ENCODE data around the gene DSP. TPM values are rescaled to one million over a fixed set of nuclear protein-coding genes. Genes with fewer than 3 reads are reported as not detected.

The DSP gene, protein sequence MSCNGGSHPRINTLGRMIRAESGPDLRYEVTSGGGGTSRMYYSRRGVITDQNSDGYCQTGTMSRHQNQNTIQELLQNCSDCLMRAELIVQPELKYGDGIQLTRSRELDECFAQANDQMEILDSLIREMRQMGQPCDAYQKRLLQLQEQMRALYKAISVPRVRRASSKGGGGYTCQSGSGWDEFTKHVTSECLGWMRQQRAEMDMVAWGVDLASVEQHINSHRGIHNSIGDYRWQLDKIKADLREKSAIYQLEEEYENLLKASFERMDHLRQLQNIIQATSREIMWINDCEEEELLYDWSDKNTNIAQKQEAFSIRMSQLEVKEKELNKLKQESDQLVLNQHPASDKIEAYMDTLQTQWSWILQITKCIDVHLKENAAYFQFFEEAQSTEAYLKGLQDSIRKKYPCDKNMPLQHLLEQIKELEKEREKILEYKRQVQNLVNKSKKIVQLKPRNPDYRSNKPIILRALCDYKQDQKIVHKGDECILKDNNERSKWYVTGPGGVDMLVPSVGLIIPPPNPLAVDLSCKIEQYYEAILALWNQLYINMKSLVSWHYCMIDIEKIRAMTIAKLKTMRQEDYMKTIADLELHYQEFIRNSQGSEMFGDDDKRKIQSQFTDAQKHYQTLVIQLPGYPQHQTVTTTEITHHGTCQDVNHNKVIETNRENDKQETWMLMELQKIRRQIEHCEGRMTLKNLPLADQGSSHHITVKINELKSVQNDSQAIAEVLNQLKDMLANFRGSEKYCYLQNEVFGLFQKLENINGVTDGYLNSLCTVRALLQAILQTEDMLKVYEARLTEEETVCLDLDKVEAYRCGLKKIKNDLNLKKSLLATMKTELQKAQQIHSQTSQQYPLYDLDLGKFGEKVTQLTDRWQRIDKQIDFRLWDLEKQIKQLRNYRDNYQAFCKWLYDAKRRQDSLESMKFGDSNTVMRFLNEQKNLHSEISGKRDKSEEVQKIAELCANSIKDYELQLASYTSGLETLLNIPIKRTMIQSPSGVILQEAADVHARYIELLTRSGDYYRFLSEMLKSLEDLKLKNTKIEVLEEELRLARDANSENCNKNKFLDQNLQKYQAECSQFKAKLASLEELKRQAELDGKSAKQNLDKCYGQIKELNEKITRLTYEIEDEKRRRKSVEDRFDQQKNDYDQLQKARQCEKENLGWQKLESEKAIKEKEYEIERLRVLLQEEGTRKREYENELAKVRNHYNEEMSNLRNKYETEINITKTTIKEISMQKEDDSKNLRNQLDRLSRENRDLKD (N-terminal part only)
- total RNA-seq (96.2 TPM), polyA plus RNA-seq (ENCODE audit: insufficient read depth, low read depth, low replicate concordance) (14.7 TPM)
- long read RNA-seq, donor 1, full-length matches to known transcripts, result 1 of 30 reads
- long read RNA-seq, donor 1, partial matches to known transcripts, result 29 of 30 reads
- long read RNA-seq, donor 1, other reads (novel, unspliced or antisense), result 0 of 30 reads
- long read RNA-seq, donor 2, partial matches to known transcripts, result 40 of 40 reads
- long read RNA-seq, donor 2, other reads (novel, unspliced or antisense), result 0 of 40 reads
- long read RNA-seq, donor 3, partial matches to known transcripts, result 63 of 63 reads
- long read RNA-seq, donor 3, other reads (novel, unspliced or antisense), result 0 of 63 reads
- long read RNA-seq, donor 4, partial matches to known transcripts, result 9 of 14 reads
- long read RNA-seq, donor 4, other reads (novel, unspliced or antisense), result 5 of 14 reads
- long read RNA-seq, donor 5, result 0 reads
- long read RNA-seq, donor 6, partial matches to known transcripts, result 6 of 6 reads
- long read RNA-seq, donor 6, other reads (novel, unspliced or antisense), result 0 of 6 reads
- long read RNA-seq, donor 7, full-length matches to known transcripts, result 21 of 111 reads
- long read RNA-seq, donor 7, partial matches to known transcripts, result 70 of 111 reads
- long read RNA-seq, donor 7, other reads (novel, unspliced or antisense), result 20 of 111 reads
- long read RNA-seq, donor 8, partial matches to known transcripts, result 13 of 13 reads
- long read RNA-seq, donor 8, other reads (novel, unspliced or antisense), result 0 of 13 reads
- long read RNA-seq, donor 9, partial matches to known transcripts, result 8 of 9 reads
- long read RNA-seq, donor 9, other reads (novel, unspliced or antisense), result 0 of 9 reads
- long read RNA-seq, donor 10, partial matches to known transcripts, result 36 of 36 reads
- long read RNA-seq, donor 10, other reads (novel, unspliced or antisense), result 0 of 36 reads

DNA sequence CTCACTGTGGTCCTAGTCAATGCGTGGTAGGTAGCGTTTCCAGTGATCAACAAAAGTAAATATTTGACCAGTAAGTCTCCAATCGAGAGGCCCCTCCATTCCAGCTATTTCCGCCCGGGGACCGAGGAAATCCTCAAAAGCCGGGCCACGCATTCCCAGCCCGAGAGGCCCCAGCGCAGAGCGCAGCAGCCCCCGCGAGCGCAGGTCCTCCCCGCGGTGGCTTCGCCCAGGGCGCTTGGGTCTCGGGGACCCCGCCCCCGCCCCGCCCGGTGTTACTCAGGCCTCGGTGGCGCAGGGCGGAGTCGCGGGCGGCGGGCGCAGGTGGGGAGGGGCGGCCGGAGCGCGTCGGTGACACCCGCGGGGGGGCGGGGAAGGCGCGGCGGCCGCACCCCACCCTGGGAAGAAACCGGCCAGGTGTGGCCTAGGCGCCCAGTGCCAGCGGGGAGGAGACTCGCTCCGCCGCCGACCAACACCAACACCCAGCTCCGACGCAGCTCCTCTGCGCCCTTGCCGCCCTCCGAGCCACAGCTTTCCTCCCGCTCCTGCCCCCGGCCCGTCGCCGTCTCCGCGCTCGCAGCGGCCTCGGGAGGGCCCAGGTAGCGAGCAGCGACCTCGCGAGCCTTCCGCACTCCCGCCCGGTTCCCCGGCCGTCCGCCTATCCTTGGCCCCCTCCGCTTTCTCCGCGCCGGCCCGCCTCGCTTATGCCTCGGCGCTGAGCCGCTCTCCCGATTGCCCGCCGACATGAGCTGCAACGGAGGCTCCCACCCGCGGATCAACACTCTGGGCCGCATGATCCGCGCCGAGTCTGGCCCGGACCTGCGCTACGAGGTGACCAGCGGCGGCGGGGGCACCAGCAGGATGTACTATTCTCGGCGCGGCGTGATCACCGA, at the start of gene DSP:
DSP (plus strand) TSS at position 497 of the 890 bp plus-strand sequence; CDS start at position 742, 245 bp downstream.
- peaks cover 4% of the 10 kb centered on the region for H3K27me3 ChIP-seq (ENCODE audit: control insufficient read depth, insufficient read depth, low read length)

DNA sequence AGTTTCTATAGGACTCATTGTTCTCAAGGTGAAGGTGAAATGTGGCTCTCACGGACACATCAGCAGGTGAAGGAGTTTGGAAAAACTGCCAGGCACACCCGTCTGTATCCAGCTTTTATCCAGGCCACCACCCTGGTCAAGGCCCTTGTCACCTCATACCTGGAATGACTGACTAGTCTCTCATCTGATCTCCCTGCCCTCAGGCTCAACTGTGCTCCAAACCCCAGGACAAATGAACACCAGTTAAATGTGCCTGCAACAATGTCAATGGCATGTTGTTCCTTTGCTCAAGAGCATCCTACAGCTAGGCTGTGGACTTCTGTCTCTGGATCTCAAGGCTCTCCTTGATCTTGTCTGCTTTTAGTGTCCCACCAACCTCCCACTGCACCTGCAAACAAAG, 47.6 kb upstream of the DSP start:
- Histone ChIP-seq H3K27ac (ENCODE audit: low read depth in 2 of 2, low read length in 2 of 2) (no peak overlapping the region), H3K9ac (ENCODE audit: low read length in 3 of 3) (no peak overlapping the region), H3K4me1 (ENCODE audit: control insufficient read depth in 2 of 3, insufficient read depth in 2 of 3, low read depth in 1 of 3, low read length in 3 of 3) (no peaks in the 10 kb centered on the region), H3K4me3 (ENCODE audit: low read length in 3 of 3) (no peak overlapping the region), H3K27me3 (ENCODE audit: control insufficient read depth, insufficient read depth, low read length) (no peaks in the 10 kb centered on the region), H3K9me3 (ENCODE audit: control insufficient read depth in 2 of 3, insufficient read depth in 1 of 3, low read length in 3 of 3) (peaks cover 0 to 7% (median 0%) of the 10 kb centered on the region in 3 donors), H3K36me3 (ENCODE audit: control insufficient read depth in 2 of 3, insufficient read depth in 3 of 3, low read length in 3 of 3) (no peaks in the 10 kb centered on the region)
- no peak for FAIRE-seq
- TF ChIP-seq, protein P1, sequence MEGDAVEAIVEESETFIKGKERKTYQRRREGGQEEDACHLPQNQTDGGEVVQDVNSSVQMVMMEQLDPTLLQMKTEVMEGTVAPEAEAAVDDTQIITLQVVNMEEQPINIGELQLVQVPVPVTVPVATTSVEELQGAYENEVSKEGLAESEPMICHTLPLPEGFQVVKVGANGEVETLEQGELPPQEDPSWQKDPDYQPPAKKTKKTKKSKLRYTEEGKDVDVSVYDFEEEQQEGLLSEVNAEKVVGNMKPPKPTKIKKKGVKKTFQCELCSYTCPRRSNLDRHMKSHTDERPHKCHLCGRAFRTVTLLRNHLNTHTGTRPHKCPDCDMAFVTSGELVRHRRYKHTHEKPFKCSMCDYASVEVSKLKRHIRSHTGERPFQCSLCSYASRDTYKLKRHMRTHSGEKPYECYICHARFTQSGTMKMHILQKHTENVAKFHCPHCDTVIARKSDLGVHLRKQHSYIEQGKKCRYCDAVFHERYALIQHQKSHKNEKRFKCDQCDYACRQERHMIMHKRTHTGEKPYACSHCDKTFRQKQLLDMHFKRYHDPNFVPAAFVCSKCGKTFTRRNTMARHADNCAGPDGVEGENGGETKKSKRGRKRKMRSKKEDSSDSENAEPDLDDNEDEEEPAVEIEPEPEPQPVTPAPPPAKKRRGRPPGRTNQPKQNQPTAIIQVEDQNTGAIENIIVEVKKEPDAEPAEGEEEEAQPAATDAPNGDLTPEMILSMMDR (IDR thresholded peaks at IDR 0.05; ENCODE audit: borderline replicate concordance, extremely low read depth, insufficient read depth), result no peak
- intact Hi-C loops (cut with DNase I), result no loop called here
- DNase-seq, result no peak

More for the DNA sequence above, at the start of gene DSP:
- Histone ChIP-seq H3K4me3 (ENCODE audit: low read length in 3 of 3) (peak within 1 kb of the TSS; percentile 56 to 75 (median 65)), H3K9ac (ENCODE audit: low read length in 3 of 3) (peak within 1 kb of the TSS in 2 of 3 donors; percentile 71 to 74), H3K4me1 (ENCODE audit: control insufficient read depth in 2 of 3, insufficient read depth in 2 of 3, low read depth in 1 of 3, low read length in 3 of 3) (peaks cover 0 to 2% (median 0%) of the 10 kb centered on the region in 3 donors), H3K36me3 (ENCODE audit: control insufficient read depth in 2 of 3, insufficient read depth in 3 of 3, low read length in 3 of 3) (no peaks in the 10 kb centered on the region), H3K27ac (ENCODE audit: low read depth in 2 of 2, low read length in 2 of 2) (peak within 1 kb of the TSS; percentile 82 to 85), H3K9me3 (ENCODE audit: control insufficient read depth in 2 of 3, insufficient read depth in 1 of 3, low read length in 3 of 3) (no peaks in the 10 kb centered on the region)
- TF ChIP-seq, protein P1 (IDR thresholded peaks at IDR 0.05; ENCODE audit: borderline replicate concordance, extremely low read depth, insufficient read depth), result no peak
- peak; percentile 82 to 90 (median 83) for DNase-seq
- intact Hi-C loops (cut with DNase I), result no loop called here
- no peak for FAIRE-seq
